ENCODE measurements around the gene AKR1E2.

AKR1E2 gene

GRCh38 chr10:4820804-4821401, 5.1 kb upstream of the AKR1E2 start:
- H3K36me3 ChIP-seq (ENCODE audit: insufficient read depth, low read length), result no peaks in the 10 kb centered on the region
- no peak overlapping the region for H3K9ac ChIP-seq (ENCODE audit: low read depth, low read length, poor library complexity, severe bottlenecking)
- no peaks in the 10 kb centered on the region for H3K9me2 ChIP-seq (replicated peaks; ENCODE audit: low read depth, low read length)
- no peak overlapping the region for H3K4me2 ChIP-seq (ENCODE audit: low read depth, low read length, poor library complexity, severe bottlenecking)
- no peaks in the 10 kb centered on the region for H3K27me3 ChIP-seq (ENCODE audit: insufficient read depth, low read length, poor library complexity, severe bottlenecking)
- TF ChIP-seq EZH2phosphoT487 (IDR thresholded peaks at IDR 0.05; ENCODE audit: borderline replicate concordance) (no peak), CTCF (conservative IDR thresholded peaks at IDR 0.05; ENCODE audit: low read length) (no peak)
- H3K79me2 ChIP-seq (ENCODE audit: insufficient read depth, low read length), result no peaks in the 10 kb centered on the region
- no peak overlapping the region for H3K4me3 ChIP-seq (ENCODE audit: low read length, poor library complexity, severe bottlenecking)
- H3K4me1 ChIP-seq (ENCODE audit: insufficient read depth, low read length, poor library complexity, severe bottlenecking), result peaks cover 10% of the 10 kb centered on the region
- no peaks in the 10 kb centered on the region for H3K9me3 ChIP-seq (ENCODE audit: insufficient read depth, low read depth, low read length)
- H4K20me1 ChIP-seq (ENCODE audit: insufficient read depth, low read length, poor library complexity, severe bottlenecking), result no peaks in the 10 kb centered on the region
- no peaks in the 10 kb centered on the region for H3F3A ChIP-seq (ENCODE audit: low read depth)
- no peak overlapping the region for H2AFZ ChIP-seq (ENCODE audit: low read length)

DNA sequence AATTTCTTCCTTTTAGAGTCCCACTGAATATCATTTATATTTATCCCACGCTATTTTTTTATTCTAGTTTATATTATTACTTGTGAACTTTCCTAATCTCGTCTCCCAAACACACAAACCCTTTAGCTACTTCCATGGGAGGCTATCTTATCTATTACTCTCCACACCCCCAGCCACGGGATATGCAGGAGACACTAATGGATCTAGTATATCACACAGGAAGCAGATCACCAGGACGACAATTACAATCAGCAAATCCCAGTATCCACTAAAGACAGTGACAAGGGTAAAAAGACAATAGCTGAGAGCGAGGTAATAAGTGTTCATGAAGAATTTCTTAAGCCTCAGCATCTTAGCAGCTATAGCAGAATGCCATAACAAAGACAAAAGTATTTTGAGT, 3.8 kb upstream of the AKR1E2 start:
- Histone ChIP-seq H3K9me3 (ENCODE audit: insufficient read depth, low read depth, low read length) (no peaks in the 10 kb centered on the region), H3K4me2 (ENCODE audit: low read depth, low read length, poor library complexity, severe bottlenecking) (no peak overlapping the region), H3K4me3 (ENCODE audit: low read length, poor library complexity, severe bottlenecking) (no peak overlapping the region), H3K9me2 (replicated peaks; ENCODE audit: low read depth, low read length) (no peaks in the 10 kb centered on the region), H3K79me2 (ENCODE audit: insufficient read depth, low read length) (no peaks in the 10 kb centered on the region), H3K4me1 (ENCODE audit: insufficient read depth, low read length, poor library complexity, severe bottlenecking) (peaks cover 10% of the 10 kb centered on the region), H3K36me3 (ENCODE audit: insufficient read depth, low read length) (no peaks in the 10 kb centered on the region), H3F3A (ENCODE audit: low read depth) (no peaks in the 10 kb centered on the region), H2AFZ (ENCODE audit: low read length) (no peak overlapping the region), H3K27me3 (ENCODE audit: insufficient read depth, low read length, poor library complexity, severe bottlenecking) (no peaks in the 10 kb centered on the region), H3K9ac (ENCODE audit: low read depth, low read length, poor library complexity, severe bottlenecking) (no peak overlapping the region), H4K20me1 (ENCODE audit: insufficient read depth, low read length, poor library complexity, severe bottlenecking) (no peaks in the 10 kb centered on the region)
- no peak for TF ChIP-seq EZH2phosphoT487 (IDR thresholded peaks at IDR 0.05; ENCODE audit: borderline replicate concordance)

- no peaks in the 10 kb centered on the region for H3K27me3 ChIP-seq (ENCODE audit: insufficient read depth, low read length, poor library complexity, severe bottlenecking)
- H3K36me3 ChIP-seq (ENCODE audit: insufficient read depth, low read length), result no peaks in the 10 kb centered on the region
- no peaks in the 10 kb centered on the region for H3K9me3 ChIP-seq (ENCODE audit: insufficient read depth, low read depth, low read length)
- no peaks in the 10 kb centered on the region for H3F3A ChIP-seq (ENCODE audit: low read depth)
- no peaks in the 10 kb centered on the region for H3K9me2 ChIP-seq (replicated peaks; ENCODE audit: low read depth, low read length)
- no peak overlapping the region for H3K9ac ChIP-seq (ENCODE audit: low read depth, low read length, poor library complexity, severe bottlenecking)
- H2AFZ ChIP-seq (ENCODE audit: low read length), result no peak overlapping the region
- no peak overlapping the region for H3K4me3 ChIP-seq (ENCODE audit: low read length, poor library complexity, severe bottlenecking)
- H3K4me2 ChIP-seq (ENCODE audit: low read depth, low read length, poor library complexity, severe bottlenecking), result no peak overlapping the region
- H3K79me2 ChIP-seq (ENCODE audit: insufficient read depth, low read length), result no peaks in the 10 kb centered on the region
- TF ChIP-seq CTCF (conservative IDR thresholded peaks at IDR 0.05; ENCODE audit: low read length), result no peak
- TF ChIP-seq EZH2phosphoT487 (IDR thresholded peaks at IDR 0.05; ENCODE audit: borderline replicate concordance), result no peak
- H4K20me1 ChIP-seq (ENCODE audit: insufficient read depth, low read length, poor library complexity, severe bottlenecking), result no peaks in the 10 kb centered on the region
- H3K4me1 ChIP-seq (ENCODE audit: insufficient read depth, low read length, poor library complexity, severe bottlenecking), result peaks cover 3% of the 10 kb centered on the region
Measured at GRCh38 chr10:4824791-4825310, 1.2 kb upstream of the AKR1E2 start.

GRCh38 chr10:4825456-4825867, 545 bp upstream of the AKR1E2 start:
- H3K4me2 ChIP-seq (ENCODE audit: low read depth, low read length, poor library complexity, severe bottlenecking), result no peak overlapping the region
- H2AFZ ChIP-seq (ENCODE audit: low read length), result no peak overlapping the region
- TF ChIP-seq EZH2phosphoT487 (IDR thresholded peaks at IDR 0.05; ENCODE audit: borderline replicate concordance) (no peak), CTCF (conservative IDR thresholded peaks at IDR 0.05; ENCODE audit: low read length) (no peak)
- H3K9me3 ChIP-seq (ENCODE audit: insufficient read depth, low read depth, low read length), result no peaks in the 10 kb centered on the region
- H3F3A ChIP-seq (ENCODE audit: low read depth), result no peaks in the 10 kb centered on the region
- H3K4me1 ChIP-seq (ENCODE audit: insufficient read depth, low read length, poor library complexity, severe bottlenecking), result no peaks in the 10 kb centered on the region
- H4K20me1 ChIP-seq (ENCODE audit: insufficient read depth, low read length, poor library complexity, severe bottlenecking), result no peaks in the 10 kb centered on the region
- no peaks in the 10 kb centered on the region for H3K36me3 ChIP-seq (ENCODE audit: insufficient read depth, low read length)
- H3K9me2 ChIP-seq (replicated peaks; ENCODE audit: low read depth, low read length), result no peaks in the 10 kb centered on the region
- no peak overlapping the region for H3K9ac ChIP-seq (ENCODE audit: low read depth, low read length, poor library complexity, severe bottlenecking)
- H3K79me2 ChIP-seq (ENCODE audit: insufficient read depth, low read length), result no peaks in the 10 kb centered on the region
- H3K4me3 ChIP-seq (ENCODE audit: low read length, poor library complexity, severe bottlenecking), result no peak overlapping the region
- no peaks in the 10 kb centered on the region for H3K27me3 ChIP-seq (ENCODE audit: insufficient read depth, low read length, poor library complexity, severe bottlenecking)
